Fibroblast of skin of back (primary cell): ENCODE measurements around the gene ZDHHC16.
"Not testable (repeated sequence)": the region's sequence is repeated elsewhere in the genome, so short reads cannot be mapped to it uniquely, and the experiment has no call there.

Experiments used
- DNase-seq: peaks from one replicate; pipeline ENCODE4 v3.0.0-alpha.2; 2013

ZDHHC16 gene

GRCh38 chr10:97434557-97434956 lies 11.4 kb upstream of the ZDHHC16 start:
- DNase-seq: no peak

DNA sequence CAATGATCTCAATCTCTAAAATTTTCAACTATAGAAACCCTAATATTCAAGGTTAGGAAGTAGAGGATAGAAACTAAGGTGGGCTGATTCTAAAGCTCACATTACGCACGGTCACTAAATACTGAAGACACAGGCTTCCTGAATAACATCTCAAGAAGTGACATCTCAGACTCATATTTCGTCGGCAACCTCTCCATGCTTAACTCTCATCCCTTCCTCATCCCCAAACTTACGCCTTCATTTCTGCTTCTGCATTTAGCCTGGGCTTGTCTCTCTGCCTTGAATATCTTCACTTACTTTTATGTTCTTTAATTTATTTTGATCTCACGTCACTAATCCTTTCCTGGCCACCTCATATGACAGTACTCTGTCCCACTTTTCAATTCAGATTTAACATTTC lies 10.8 kb upstream of the ZDHHC16 start:
- DNase-seq: no peak

GRCh38 chr10:97442277-97442676 lies 3.7 kb upstream of the ZDHHC16 start:
- DNase-seq: no peak

DNA sequence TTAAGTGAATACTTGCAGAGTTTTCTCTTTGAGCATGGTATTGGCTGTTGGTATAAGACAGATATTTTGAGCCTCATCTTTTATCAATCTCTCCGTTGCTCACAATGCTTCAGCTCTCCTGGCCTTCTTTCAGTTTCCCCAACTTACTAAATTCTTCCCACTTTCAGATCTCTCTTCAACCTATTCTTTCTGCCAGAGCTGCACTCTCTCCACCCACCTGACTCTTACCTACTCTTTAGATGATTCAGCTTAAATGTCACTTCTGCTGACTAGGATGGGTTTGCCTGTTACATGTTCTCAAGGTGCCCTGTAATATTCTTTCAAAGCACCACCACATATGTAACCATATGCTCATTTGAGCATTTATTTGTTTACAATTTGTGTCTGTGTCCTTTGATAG lies 1.8 kb upstream of the ZDHHC16 start:
- DNase-seq: no peak

GRCh38 chr10:97445357-97445721 lies 636 bp upstream of the ZDHHC16 start:
- DNase-seq: no peak

DNA sequence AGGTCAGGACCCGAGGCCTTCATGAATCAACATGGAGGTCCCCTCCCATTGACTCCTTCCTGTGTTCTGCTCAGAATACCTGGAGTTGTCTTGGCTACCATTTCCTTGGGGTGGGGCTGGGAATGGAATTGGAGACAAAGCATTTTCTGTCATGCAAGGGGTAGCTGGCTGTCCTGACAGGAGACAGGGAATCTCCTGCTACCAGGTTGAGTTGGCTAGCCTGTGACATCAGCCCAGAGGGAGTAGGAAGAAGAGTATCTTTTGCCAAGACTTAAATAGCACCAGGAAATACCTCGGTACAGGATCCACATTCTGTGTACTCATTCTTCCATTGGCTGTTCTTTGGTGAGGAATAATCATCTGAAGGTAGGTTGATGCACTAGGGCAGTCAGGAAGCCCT lies 4.9 kb downstream of the ZDHHC16 start:
- no peak for DNase-seq

- no peak for DNase-seq
Observed at GRCh38 chr10:97451605-97452004, 5.6 kb downstream of the ZDHHC16 start.

DNA sequence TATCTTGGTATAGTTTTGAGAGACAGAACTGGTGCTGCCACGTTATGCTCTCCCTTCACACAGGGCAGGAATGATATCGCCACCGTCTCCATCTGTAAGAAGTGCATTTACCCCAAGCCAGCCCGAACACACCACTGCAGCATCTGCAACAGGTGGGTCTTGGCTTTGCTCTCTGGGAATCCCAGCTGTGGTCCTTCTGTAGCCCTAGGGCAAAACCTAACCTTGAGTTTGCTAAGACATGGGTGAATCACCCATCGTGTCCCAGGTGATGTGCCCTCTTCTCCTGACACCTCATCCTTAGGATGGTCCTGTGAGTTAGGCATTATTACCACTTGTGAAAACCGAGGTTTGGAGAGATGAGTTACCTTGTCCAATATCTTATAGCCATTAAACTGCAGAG lies 6.4 kb downstream of the ZDHHC16 start:
- no peak for DNase-seq

DNA sequence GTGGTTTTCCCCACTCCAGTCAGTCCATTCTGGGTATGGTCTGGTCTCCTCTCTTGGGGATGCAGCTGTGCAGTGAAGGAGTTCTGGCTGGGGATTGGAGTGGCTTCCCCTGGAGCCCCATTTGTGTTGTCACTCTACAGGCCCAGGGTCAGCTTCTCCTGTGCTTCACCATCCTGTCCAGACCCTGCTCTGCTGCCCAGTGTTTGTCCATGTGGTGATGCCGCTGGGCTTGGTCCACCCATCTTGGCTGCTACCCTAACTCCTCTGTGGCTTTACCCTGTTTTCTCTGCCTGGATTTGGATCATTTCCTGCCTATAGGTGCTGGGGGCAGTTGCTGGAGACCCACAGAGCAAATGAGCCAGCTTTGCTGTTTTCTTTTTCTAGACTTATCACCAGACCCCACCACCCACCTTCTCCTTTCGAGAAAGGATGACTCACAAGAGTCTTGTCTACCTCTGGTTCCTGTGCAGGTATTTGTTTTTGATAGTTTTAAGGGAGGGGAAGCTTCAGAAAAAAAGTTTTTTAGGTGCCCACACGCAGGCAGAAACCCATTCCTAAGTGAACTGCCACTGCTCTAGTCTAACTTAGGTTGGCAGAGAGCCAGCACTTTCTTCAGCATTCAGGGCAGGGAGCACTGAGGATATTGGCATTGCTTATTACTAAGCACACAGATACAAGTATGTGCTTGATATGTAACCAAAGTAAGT lies 8.5 kb downstream of the ZDHHC16 start:
- DNase-seq: no peak

DNA sequence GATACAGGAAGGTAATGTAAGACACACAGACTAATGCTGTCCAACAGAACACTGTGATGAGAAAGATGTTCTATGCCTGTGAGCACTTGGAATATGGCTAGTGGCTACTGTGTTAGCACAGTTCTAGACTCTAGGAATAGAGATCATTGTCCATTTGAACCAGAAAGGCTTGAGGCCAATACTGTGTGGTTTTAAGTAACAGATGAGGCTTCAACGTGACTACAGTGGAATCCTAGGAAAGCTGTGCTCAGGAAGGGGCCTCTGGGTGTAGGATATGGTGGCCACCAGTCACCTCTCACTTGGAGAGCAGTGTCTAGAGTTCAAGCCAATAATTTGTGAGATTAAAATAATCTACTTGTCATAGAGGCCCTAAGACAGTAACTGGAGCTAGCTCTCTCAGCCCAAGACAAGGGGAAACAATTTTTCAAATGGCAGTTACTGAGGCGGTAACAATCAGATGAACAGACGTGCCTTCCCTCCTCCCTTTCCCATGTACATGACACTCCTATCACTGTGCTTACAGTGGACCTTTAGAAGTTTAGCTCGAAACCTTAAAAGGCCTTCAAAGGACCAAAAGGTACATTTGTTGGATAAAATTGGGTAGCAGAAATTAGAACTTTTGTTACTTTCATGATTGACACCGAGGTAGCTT lies 10.2 kb downstream of the ZDHHC16 start:
- DNase-seq: no peak

DNA sequence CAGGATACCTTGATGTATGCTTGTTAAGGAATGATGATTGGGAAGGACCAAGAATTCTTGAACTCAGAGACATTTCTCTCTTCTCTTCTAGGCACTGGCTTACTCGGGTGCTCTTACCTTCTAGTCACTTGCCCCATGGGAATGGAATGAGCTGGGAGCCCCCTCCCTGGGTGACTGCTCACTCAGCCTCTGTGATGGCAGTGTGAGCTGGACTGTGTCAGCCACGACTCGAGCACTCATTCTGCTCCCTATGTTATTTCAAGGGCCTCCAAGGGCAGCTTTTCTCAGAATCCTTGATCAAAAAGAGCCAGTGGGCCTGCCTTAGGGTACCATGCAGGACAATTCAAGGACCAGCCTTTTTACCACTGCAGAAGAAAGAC lies 10.7 kb downstream of the ZDHHC16 start:
- no peak for DNase-seq

- DNase-seq: no peak
Observed at GRCh38 chr10:97459111-97459510, 13.1 kb downstream of the ZDHHC16 start.

DNA sequence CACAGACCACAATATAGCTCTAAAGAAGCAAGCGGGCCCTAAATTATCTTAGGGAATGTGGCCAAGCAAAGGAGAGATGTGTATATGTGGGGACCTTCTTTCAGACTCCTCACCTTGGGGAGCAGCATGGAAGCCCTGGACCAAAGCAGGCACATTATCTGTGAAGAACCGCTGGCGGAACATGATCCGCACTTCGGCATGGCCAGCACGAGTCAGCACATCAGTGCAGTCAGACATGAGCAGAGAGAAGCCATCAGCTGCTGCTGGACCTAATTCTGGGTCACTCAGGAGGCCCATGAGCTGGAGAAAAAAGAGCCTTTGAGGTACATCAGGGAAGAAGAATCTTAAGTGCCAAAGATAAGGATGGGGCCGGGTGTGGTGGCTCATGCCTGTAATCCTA lies 14.0 kb downstream of the ZDHHC16 start:
- DNase-seq: no peak

- no peak for DNase-seq
Observed at GRCh38 chr10:97462309-97462708, 16.3 kb downstream of the ZDHHC16 start.

DNA sequence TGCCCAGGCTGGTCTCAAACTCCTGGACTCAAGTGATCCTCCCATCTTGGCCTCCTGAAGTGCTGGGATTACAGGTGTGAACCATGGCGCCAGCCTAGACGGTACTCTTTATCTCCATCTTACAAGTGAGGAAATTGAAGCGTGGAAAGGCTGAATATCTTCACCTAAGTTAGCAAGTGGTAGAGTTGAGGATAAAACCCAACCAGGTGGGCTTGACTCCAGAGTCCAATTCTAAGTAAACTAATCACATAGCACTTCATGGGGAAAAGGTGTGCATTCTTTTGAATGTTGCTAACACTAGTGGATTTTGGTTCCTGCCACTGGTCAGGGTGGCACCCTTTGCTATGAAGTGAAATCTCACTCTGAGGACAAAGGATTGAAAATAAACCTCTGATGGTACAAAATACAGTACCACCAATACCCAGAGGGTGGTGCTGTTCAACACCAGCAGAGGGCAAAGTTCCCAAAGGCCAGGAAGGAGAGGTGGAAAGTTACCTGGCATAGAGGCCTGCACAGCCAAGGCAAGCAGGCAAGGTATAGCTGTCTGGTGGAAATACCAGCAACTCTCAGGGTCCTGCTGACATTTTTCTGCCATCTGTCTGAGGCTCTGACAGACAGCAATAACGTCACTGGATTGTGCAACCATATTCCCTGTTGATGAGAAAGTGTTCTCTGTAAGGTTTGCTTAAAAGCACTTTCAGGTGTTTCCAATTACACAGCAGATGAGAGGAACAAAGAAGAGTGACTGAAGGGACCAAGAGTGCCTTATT lies 17.6 kb downstream of the ZDHHC16 start:
- peak; percentile 42 for DNase-seq

DNA sequence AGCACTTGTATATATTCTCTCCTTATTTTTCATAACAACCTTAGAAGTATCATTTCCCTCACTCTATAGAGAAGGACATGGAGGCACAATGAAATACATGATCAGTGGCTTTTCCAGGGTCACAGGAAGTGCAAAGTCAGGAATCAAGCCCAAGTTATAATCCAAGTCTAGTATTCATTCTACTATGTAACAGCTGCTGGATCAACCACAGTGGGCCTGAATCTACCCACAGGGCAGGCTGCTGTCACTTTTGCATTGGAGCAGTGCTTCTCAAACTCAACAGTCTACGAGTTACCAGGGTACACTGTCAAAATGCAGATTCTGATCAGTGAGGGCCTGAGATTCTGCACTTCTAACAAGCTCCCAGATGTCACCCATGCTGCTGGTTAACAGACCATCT lies 18.3 kb downstream of the ZDHHC16 start:
- no peak for DNase-seq

GRCh38 chr10:97465982-97466381 lies 20.0 kb downstream of the ZDHHC16 start:
- DNase-seq: no peak

DNA sequence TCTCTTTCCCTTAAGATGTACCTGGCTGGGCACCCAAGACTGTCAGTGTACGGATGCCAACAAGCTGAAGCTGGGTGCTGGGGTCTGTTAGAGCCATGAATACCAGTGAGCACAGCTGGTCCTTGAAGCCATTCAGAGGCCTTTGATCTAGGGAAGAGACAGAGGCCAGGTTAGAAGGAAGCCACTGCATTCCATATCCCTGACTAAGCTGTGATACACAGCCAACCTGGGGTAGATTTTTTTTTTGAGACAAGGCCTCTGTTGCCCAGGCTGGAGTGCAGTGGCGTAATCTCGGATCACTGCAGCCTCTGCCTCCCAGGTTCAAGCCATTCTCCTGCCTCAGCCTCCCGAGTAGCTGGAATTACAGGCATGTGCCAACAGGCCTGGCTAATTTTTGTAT lies 20.8 kb downstream of the ZDHHC16 start:
- DNase-seq: no peak

GRCh38 chr10:97468162-97468561 lies 22.2 kb downstream of the ZDHHC16 start:
- DNase-seq: no peak

DNA sequence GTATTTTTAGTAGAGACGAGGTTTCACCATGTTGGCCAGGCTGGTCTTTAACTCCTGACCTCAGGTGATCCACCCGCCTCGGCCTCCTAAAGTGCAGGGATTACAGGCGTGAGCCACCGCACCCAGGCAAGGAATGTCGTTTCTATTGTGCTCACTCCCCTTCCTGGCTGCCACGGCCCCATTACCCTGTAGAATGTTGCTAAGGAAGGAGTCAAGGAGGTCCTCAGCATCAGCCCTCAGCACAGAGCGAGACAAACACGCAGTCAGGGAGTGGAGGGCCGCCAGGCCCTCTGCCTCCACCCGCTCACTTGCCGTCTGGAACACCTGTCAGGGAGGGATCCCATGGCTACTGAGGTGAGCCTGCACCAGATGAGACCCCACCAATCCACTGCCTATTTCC lies 22.8 kb downstream of the ZDHHC16 start:
- DNase-seq: not testable (repeated sequence)

GRCh38 chr10:97474918-97475317 lies 28.9 kb downstream of the ZDHHC16 start:
- DNase-seq: no peak

DNA sequence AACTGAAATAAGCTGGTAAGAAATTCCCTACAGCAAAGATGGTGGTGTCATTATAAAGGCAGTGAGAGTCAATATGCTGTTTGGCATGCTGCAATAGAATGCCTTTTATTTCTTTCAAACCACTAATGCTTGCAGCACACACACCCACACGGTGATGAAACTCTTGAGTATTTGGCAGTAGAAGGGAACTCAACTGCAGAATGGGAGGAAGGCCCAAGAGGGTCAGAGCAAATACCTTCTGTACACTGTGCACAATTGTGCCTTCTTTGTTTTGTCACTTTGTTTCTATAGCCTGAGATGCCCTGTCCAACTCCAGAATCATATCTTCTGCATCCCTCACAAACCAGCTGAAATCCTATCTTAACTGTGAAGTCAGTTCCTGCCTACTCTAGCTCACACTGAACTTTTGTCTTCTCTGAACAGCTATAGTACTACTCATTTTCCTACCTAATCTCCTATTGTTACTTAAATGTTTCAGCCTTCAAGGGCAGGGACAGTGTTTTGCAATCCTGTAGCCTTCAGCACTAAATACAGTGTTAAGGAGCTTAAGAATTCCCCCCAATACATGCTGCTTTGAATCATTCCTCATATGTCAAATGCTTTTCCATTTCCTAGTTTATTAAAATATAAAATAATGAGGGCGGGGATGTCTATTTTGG lies 30.1 kb downstream of the ZDHHC16 start:
- DNase-seq: no peak

DNA sequence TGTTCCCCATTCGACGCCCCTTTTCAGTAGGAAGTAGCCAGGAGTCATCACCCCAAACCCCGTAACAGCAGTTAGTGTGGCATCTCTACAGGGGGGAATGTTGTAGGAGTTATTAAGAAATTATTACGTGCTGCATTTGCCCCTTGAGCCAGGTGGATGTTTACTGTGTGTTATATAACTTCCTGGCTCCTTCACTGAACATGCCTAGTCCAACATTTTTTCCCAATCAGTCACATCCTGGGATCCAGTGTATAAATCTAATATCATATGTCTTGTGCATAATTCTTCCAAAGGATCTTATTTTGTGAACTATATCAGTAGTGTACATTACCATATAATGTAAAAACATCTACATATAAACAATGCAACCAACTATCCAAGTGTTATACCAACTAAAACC lies 33.4 kb downstream of the ZDHHC16 start:
- peak; percentile 16 for DNase-seq
